Head of caudate nucleus (tissue), 42 donors: ENCODE measurements around the gene SUSD3.

Experiments
- DNase-seq, 42 donors: peaks; one replicate each; pipeline versions ENCODE4 v3.0.0 to v3.0.0-alpha.2; 2020 to 2021; ENCODE audit warnings: mixed read lengths in 7 of 42
- intact Hi-C: fragments of 100-400 bp; cut with DNase I; formaldehyde crosslinking; loops from one replicate; pipeline ENCODE4 v1.15.0; 2022

The SUSD3 gene

DNA sequence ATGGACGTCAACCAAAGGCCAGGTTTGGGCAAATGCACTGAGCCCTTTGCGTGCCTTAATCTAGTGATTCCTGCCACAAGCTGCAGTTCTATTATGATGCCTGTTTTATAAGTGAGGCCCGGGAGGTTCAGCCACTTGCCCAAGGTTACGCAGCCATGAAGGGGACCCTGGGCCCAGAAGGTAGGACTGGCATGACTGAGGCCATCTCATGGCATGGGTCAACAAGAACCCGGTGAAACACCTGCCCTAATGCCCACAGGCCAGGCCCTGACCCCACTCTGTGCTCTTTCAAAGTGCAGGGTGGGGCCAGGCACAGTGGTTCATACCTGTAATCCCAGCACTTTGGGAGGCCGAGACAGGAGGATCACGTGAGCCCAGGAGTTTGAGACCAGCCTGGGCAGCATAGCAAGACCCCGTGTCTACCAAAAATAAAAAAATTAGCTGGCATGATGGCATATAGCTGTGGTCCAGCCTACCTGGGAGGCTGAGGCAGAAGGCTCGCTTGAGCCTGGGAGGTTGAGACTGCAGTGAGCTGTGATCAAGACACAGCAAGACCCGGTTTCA is 66.9 kb downstream of the SUSD3 start:
- intact Hi-C loops, result no loop called here
- peak in 10 of 42 donors; percentile 5 to 21 (median 8) for DNase-seq

DNA sequence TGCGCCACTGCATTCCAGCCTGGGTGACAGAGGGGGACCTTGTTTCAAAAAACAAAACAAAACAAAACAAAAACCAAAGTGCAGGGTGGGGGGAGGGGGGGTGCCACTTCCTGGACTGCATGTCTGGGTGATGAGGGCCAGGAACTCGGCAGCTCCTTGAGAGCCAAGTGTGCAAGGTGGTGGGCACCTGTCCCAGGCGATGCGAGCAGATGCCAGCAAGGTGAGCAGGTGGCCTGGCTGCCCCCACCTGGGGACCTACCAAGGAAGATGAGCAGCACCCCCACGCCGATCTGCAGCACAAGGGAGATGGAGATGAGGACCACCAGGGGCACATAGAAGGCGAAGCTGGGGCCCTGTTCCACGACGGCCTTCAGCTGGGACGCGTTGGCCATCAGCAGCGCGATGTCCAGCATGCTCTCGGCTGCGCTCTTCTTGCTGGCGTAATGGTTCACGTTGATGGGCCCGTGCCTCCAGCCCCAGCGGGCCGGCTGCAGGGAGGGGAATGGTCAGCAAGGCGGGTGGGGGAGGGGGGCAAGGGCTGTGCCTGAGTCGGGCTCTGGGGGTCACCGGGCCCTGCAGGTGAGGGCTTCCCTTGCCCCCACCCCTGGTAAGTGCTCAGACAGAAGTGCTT is 67.8 kb downstream of the SUSD3 start:
- intact Hi-C loops, result no loop called here
- peak in 8 of 42 donors; percentile 5 to 39 (median 22) for DNase-seq

DNA sequence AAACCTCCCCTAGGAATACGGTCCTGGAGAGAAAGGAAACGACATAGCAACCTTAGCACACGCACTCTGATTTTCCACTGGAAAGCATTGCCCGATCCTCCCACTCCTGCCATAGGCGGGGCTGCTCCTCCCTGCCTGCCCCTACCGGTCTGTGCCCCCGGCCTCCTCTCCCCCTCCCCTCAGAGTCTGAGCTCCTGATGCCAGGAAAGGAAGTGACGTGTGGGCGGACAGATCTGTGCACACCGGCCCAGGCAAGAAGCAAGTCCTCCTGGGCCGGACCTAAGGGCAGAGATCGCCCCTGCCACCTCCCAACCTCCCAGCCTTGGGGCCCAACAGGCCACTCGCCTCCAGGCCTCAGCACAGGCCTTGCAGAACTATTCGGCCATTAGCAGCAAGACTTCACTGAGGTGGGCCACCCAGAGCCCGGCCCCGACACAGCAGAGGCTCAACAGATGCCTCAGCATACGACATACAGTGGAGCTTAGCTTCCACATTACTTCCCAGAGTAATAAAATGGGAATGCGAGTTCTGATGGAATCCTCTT is 68.4 kb downstream of the SUSD3 start:
- intact Hi-C loops, result no loop called here
- DNase-seq, result peak in 10 of 42 donors; percentile 12 to 60 (median 34)

GRCh38 chr9:93127395-93127911 is 69.0 kb downstream of the SUSD3 start:
- peak in 29 of 42 donors; percentile 30 to 84 (median 60) for DNase-seq
- intact Hi-C loops, result no loop called here

DNA sequence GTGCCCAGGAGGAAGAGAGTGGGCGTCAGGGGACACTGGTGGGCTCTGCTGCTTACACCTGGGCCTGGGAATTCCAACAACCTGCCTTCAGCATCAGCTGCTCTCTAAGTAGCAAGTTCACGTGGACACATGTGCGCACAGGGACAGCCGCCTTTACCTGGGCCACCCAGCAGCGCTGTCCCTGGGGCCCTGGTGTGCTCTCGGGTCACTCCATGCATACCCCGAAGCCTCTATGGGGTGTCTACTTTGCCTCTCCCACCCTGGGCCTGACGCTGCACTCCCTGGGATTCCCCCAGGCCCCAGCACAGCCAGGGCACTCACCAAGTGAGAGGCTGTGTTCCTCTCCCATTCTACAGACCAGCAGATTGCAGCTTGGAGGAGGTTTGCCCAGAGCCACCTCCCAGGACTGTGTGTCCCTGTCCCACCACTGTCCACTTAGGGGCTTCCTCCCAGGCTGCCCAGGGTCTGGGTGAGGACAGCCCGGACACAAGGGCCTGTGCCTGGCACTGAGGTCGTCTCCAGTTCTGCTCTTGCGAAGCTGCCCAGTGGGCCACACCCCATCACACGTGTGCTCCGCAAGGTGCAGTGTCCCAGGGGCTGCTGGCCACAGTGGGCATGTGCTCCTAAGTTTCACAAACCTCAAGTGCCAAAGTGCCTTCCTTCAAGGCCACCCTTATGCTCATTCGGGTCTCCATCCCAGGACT is 69.7 kb downstream of the SUSD3 start:
- peak in 1 of 42 donors; percentile 2 for DNase-seq
- intact Hi-C loops, result no loop called here

DNA sequence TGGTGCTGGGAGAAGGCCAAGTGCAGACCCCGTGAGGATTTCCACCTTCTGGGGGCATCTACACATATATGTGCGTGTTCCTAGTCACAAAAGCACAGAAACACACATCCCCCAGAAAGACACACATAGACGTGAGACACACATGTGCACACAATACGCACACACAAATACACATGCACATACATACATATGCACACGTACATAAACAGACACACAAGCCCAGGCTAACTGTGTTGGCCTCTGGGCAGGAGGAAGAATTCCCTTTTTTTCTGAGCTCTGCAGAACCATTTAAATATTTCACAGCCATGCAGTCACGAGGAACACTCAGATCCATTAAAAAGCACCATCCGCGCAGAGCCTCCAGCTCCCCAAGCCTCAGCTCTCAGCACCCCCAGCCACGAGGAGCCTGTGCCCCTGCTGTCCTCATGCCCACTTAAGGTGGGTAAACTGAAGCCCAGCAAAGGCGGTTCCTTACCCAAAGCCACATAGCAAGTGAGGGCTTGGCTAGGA is 70.3 kb downstream of the SUSD3 start:
- intact Hi-C loops, result no loop called here
- DNase-seq, result no peak

DNA sequence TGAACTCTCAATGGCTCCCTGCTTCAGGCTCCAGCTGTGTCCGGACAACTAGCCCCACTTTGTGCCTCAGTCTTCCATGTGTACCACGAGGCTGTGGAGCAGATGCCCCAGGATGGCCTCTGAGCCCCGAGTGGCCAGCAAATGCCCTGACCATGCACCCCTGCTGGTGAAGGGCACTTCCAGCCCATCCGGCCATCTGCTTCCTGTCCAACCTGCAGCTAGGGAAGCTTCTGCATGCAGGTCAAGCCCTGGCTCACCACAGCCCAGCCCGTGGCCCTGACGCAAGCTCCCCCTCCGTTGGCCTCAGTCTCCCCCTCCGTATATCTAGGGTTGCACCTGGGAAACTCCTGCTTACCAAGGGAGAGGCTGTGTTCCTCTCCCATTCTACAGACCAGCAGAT is 70.8 kb downstream of the SUSD3 start:
- peak in 29 of 42 donors; percentile 24 to 79 (median 54) for DNase-seq
- intact Hi-C loops, result no loop called here

DNA sequence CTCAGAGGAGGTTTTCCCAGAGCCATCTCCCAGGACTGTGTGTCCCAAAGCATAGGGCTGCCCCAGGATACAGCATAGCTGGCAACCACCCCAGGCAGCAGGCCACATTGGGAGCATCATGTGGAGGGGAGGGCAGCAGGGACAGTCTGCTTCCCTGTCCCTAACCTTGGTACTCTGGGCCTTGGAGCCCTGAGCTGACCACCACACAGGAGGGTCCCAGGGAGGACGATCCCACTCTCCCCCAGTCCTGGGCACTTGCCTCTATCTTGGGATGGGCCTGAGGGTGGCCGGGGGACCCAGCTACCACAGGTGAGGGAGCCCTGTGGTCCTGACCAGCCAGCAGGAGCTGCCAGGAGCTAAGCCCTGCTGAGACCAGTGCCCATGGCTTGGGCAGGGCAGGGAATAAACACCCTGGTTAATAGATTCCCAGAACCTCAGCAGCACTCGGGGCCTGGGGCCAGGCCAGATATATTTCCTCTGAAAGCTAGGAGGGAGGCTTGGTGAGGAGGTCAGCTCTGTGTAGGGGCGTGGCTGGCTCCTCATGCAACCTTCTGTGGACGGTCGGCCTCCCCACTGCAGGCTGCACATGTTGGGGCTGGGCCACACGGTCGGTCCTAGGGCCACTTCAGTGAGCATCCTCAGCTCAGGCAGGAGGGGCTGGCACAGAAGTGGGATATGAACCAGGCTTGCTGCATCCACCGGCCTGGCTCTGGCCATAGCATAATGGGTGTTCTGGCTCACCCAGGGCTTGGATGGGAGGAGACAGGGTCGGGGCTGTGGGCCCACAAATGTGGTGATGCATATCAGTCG is 71.4 kb downstream of the SUSD3 start:
- intact Hi-C loops, result loop anchor here (5.0 kb wide), 1 partner anchor 33 kb away; the partner anchor contains the start of gene CARD19
- peak in 2 of 42 donors; percentile 9 to 42 for DNase-seq

GRCh38 chr9:93130861-93131481 is 72.5 kb downstream of the SUSD3 start:
- intact Hi-C loops, result loop anchor here (5.0 kb wide), 1 partner anchor 34 kb away; the partner anchor contains the start of gene CARD19

DNA sequence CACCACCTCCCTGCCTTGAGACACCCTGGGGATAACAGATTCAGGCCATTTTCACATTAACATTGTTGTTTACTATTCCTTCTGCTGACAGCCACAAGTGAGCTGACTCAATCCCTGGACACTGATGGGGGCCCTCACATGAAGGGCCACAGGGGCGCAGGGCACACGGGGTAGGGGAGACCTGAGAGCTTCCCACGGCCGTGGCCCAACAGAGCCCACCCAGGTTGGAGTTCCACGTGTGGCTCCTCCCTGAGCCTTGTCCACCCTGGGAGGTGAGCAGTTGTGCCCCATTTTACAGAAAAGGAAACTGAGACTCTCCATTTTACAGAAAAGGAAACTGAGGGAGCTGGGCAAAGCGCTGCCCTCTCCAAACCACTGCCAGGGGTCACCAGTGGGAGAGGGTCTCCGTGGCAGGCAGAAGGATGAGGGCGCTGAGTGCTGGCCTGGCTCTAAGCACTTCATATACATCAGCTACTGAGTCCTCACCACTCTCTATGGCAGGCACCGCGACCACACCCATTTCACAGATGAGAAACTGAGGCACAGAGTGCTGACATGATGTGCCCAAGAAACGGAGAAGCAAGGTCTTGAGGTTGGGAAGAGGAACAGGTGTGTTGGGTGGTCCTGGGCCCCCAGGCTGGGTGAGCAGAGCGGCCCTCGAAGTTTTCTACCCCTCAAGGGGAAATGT is 73.2 kb downstream of the SUSD3 start:
- intact Hi-C loops, result loop anchor here (5.0 kb wide), 1 partner anchor 34 kb away; the partner anchor contains the start of gene CARD19
- no peak for DNase-seq

More at GRCh38 chr9:93130861-93131481, 72.5 kb downstream of the SUSD3 start:
- peak in 18 of 42 donors; percentile 22 to 65 (median 41) for DNase-seq

DNA sequence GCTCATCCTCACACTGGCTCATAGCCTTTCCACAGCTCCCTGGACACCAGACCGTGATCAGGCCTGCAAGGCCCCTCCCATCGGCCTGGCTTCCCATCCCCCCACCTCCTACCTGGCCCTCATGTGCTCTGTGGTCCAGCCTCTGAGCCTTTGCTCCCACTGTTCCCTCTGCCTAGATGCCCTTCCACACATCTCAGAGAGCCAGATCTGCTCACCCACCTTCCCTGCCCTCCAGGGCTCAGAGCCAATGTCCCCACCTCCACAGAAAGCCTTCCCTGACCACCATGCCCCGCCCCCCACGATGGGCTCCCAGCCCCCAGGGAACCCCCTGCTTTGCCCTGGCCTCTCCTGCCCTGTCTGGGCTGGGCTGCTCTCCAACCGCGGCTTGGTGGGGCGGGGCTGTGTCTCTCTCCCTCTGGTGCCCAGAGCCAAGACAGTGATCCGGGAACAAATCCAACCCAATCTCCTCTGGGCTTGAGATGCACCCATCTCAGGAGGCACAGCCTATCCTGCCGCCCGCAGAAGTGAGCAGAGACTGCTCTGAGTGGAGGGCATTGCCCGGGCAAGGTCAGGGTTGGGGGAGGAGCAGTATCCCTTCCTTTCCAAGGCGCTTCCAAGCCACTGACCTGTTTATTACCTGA is 73.9 kb downstream of the SUSD3 start:
- intact Hi-C loops, result loop anchor here (5.0 kb wide), 1 partner anchor 35 kb away; the partner anchor contains the start of gene CARD19
- peak in 35 of 42 donors; percentile 31 to 85 (median 60) for DNase-seq

DNA sequence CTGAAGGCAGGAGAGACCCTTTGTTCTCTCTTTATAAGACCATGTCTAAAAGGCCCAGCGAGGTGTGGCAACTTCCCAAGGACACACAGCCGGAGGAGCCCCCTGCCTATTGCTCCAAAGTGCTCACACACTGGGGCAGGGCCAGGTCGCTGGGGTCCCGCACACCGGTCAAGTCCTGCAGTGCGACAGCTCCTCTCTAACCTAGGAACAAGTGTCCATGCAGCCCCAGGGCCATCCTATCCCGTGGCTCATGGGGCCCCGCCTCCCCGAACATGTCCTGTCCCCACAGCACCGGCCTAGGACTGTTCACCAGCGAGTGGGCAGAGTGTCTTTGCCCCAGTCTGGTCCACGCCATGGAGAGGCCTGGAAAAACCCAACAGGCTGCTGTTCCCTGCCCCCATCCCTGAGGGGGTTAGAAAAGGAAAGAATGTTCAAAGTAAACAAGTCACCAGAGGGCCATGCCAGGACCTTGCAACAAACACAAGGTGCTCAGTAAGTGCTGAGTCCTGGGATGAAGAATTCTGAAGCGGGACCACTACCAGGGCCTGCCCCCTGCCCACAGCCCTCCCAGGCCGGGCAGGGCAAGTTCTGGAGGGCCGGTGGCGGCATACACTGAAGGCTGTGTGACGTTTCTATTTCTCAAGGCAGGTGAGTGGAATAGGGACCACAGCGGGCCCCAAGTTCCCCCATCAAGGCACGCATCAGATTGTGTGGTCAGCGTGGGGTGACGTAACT is 74.6 kb downstream of the SUSD3 start:
- peak in 10 of 42 donors; percentile 15 to 84 (median 44) for DNase-seq
- intact Hi-C loops, result loop anchor here (5.0 kb wide), 1 partner anchor 36 kb away; the partner anchor contains the start of gene CARD19

DNA sequence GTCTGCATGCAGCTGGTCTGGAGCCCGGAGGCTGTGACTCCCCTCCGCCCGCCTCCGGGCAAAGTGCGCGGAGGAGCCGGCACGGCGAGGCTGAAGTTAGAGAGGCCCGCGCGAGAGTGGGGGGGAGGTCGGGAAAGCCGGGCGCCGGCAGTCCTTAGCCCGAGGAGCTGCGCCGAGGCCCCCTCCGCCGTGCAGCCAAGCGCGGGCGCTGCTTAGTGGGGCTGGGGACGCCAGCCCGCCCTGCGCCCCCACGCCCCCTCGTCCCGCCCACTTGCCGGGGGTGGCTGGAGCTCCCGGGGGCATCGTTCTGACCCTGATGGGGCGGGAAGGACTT is 75.1 kb downstream of the SUSD3 start:
- DNase-seq, result peak in 38 of 42 donors; percentile 55 to 87 (median 74)

DNA sequence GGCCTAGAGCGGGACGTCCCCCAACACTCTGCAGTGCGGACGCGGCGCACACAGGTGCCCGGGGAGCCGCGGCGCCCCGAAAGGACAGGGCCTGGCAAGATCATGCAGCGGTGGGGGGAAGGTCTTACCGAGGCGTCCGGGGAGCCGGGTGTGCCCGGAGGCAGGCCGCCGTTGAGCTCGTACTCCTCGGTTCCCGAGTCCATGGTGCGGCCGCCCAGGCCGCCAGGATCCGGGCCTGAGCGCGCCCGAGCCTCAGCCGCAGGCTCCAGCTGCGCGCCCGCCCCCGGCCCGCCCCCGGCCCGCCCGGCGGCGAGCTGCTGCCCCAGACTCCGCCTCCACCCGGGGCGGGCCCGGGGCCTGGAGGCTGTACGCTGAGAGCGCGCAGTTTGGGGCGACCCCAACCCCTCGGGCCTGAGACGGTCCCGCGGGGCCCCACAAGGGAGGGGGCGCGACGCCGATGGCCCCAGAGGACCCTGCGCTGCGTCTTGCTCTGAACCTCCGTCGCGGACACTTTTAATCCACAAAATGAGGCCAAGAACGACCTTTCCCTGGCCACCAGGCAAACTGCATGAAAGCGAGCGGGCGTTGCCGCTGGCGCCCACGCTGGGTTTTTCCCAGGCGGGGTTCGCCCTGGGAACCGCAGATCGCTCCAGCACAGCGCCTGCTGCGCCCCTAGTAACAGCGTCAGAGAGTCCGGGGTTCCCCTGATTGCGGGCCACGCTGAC is 75.7 kb downstream of the SUSD3 start, which contains the start of gene NINJ1:
NINJ1 (minus strand) TSS at position 237 of the 725 bp plus-strand sequence; CDS start at position 203, 34 bp downstream.
- peak in 39 of 42 donors; percentile 37 to 84 (median 69) for DNase-seq
- intact Hi-C loops, result loop anchor here (5.0 kb wide), 1 partner anchor 37 kb away; the partner anchor contains the start of gene CARD19

More for the DNA sequence above, 75.1 kb downstream of the SUSD3 start:
- intact Hi-C loops, result loop anchor here (5.0 kb wide), 1 partner anchor 36 kb away; the partner anchor contains the start of gene CARD19
